Esophagus squamous epithelium (tissue), 5 donors: ENCODE data around the gene NTN3. TPM values are rescaled to one million over a fixed set of nuclear protein-coding genes. Genes with fewer than 3 reads are reported as not detected.

Experiments
- DNase-seq: peaks from one replicate; lab custom pipeline; 2025; lab: John Stamatoyannopoulos, UW
- H3K27ac ChIP-seq, 4 donors: fragments of 200-600 bp; sonication (generic); one replicate each; pipeline ENCODE4 v1.5.1; 2016 to 2019; ENCODE audit warnings: mild to moderate bottlenecking in 1 of 4
- H3K27me3 ChIP-seq, 4 donors: fragments of 200-600 bp; sonication (generic); 1 replicate in 3 of 4; 2 replicates in 1 of 4; pipeline versions ENCODE4 v1.5.1 to v1.6.0; 2017 to 2021; ENCODE audit warnings: antibody characterized with exemption in 1 of 4
- H3K36me3 ChIP-seq, 3 donors: fragments of 200-600 bp; sonication (generic); one replicate each; pipeline ENCODE4 v1.5.1; 2016 to 2019
- H3K4me1 ChIP-seq, 3 donors: fragments of 200-600 bp; sonication (generic); one replicate each; pipeline ENCODE4 v1.5.1; 2017 to 2019
- H3K4me3 ChIP-seq, 4 donors: fragments of 200-600 bp; sonication (generic); 1 replicate in 3 of 4; 2 replicates in 1 of 4; pipeline ENCODE4 v1.5.1; 2016 to 2019; ENCODE audit warnings: mild to moderate bottlenecking in 2 of 4, moderate library complexity in 1 of 4
- H3K9me3 ChIP-seq, 3 donors: fragments of 200-600 bp; sonication (generic); one replicate each; pipeline ENCODE4 v1.5.1; 2016 to 2019
- POLR2A ChIP-seq, 4 donors: fragments of 450-650 bp; IDR thresholded peaks; one replicate each; pipeline ENCODE4 v1.6.1; 2017; ENCODE audit warnings: antibody characterized with exemption in 4 of 4, mild to moderate bottlenecking in 4 of 4, moderate library complexity in 3 of 4
- WGBS, 2 donors: methylation state at CpG; one replicate each; pipeline ENCODE4 v1.1.5; 2018; 5-methylcytosine and 5-hydroxymethylcytosine counted together
- intact Hi-C: fragments of 100-400 bp; cut with DNase I; formaldehyde crosslinking; loops from one replicate; pipeline ENCODE4 v1.15.0; 2022
- total RNA-seq, 4 donors: library from RNA; depleted of rRNA; stranded (reverse); fragments of >200 nt; gene quantifications; one replicate each; pipeline ENCODE4 v1.1.0, GENCODE V29; 2016
- TF ChIP-seq, protein P1 (sequence below), 6 experiments: fragments of 450-650 bp in 4 of 6; fragments of 200-600 bp in 2 of 6; sonication (generic) in 2 of 6; IDR thresholded peaks; one replicate each; pipeline ENCODE4 v1.5.1; 2016 to 2019; ENCODE audit warnings: antibody characterized with exemption in 6 of 6, mild to moderate bottlenecking in 4 of 6, moderate library complexity in 4 of 6
- donor health status: DM: yes; HTN: yes; CAD: no.

Gene NTN3
- total RNA-seq, 4 donors from 2014 or later: 0.38 TPM; not detected in 3

DNA sequence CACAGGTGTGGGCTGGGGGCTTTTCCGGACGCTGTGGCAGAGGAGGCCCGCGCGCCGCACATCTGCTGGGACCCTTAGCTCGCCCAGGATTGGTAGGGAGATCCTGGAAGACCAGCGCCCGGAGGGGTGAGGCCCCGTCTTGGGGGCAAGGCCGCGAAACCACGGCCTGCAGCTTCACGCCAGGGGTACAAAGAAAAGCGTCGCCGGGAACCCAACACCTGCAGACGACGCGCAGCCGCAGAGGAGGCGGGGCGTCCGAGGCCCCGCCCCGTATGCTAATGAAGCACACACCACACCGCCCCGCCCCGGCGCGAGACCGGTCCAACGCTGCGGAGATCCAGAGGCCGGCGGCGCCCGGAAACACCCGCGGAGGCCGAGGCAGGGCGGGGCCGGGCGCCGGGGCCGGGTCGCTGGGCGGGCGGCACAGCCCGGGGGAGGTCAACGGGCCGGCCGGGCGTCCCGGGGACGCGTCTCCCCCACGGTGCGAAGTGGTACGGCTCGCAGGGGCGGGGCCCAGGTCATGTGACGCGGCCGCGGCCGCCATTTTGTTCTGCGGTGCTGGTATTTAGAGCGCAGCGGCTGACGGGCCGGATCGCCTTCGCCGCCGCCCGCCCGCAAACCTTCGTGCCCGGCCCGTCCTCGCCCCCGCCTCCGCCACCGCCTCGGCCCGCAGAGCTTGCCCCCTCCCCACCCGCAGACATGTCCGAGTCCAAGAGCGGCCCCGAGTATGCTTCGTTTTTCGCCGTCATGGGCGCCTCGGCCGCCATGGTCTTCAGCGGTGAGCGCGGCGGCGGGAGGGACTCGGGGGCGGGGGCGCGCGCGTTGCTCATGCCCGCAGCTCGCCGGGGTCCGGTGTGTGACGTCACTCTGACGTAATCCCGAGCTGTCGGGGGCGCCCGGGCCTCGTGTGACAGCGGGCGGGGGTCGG lies 42.6 kb downstream of the NTN3 start, which contains the start of gene ATP6V0C:
TSS of gene ATP6V0C (plus strand) at position 548 of the 928 bp plus-strand sequence. CDS start at position 700, 152 bp downstream.
- Histone ChIP-seq H3K36me3 (peaks cover 0 to 11% (median 0%) of the 10 kb centered on the region in 3 donors), H3K27ac (peak within 1 kb of the TSS; percentile 97 to 100 (median 98)), H3K27me3 (no peaks in the 10 kb centered on the region), H3K4me3 (peak within 1 kb of the TSS; percentile 89 to 94 (median 91)), H3K4me1 (peaks cover 46 to 65% (median 48%) of the 10 kb centered on the region in 3 donors), H3K9me3 (no peaks in the 10 kb centered on the region)
- peak in 3 of 4 donors; percentile 68 to 95 (median 90) for TF ChIP-seq POLR2A (IDR thresholded peaks at IDR 0.05)
- TF ChIP-seq, protein P1, sequence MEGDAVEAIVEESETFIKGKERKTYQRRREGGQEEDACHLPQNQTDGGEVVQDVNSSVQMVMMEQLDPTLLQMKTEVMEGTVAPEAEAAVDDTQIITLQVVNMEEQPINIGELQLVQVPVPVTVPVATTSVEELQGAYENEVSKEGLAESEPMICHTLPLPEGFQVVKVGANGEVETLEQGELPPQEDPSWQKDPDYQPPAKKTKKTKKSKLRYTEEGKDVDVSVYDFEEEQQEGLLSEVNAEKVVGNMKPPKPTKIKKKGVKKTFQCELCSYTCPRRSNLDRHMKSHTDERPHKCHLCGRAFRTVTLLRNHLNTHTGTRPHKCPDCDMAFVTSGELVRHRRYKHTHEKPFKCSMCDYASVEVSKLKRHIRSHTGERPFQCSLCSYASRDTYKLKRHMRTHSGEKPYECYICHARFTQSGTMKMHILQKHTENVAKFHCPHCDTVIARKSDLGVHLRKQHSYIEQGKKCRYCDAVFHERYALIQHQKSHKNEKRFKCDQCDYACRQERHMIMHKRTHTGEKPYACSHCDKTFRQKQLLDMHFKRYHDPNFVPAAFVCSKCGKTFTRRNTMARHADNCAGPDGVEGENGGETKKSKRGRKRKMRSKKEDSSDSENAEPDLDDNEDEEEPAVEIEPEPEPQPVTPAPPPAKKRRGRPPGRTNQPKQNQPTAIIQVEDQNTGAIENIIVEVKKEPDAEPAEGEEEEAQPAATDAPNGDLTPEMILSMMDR (IDR thresholded peaks at IDR 0.05): peak in 1 of 6 experiments; percentile 13
- peak; percentile 77 for DNase-seq
- WGBS, 2 donors: 0% methylated on average over 15 to 19 of the region's 122 CpGs
- intact Hi-C loops: no loop called here

DNA sequence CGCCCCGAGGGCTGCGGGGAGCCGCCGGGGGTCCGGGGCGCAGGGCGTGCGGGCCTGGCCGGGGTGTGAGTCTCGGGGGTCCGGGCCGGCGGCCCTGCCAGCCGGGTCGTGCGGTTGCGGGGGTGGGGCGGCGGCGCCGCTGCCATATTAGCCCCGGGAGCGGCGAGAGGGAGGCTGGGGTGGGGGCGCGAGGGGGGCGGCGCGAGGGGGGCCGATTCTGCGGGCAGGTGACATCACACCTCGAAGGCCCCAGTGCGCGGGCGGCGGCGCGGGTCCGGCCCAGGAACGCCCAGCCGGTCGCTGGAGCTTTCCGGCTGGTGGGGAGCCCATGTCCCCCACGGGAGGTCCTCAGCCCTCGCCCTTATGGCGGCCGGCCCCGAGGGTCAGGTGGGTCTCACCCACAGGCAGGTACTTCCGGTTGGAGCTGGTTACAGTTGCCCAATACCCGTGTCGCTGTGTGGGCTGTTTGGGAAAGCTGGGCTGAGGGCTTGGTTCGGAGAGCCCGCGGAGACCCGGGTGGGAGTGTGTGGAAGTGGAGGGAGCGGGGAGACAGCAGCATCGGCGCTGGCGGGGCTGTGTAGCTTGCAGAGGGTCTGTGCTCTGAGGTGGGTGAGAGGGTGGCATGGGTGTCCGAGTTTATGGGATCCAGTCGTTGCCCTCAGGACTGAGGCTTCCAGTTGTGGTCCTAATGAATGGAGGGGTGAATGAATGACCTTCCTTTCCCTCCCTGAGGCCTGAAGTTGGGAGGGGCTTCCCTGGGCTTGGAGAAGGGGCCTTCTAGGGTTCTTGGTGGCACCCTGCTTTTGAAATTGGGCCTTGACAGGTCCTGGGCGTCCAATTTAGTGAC lies 43.5 kb downstream of the NTN3 start:
- no peak for DNase-seq

DNA sequence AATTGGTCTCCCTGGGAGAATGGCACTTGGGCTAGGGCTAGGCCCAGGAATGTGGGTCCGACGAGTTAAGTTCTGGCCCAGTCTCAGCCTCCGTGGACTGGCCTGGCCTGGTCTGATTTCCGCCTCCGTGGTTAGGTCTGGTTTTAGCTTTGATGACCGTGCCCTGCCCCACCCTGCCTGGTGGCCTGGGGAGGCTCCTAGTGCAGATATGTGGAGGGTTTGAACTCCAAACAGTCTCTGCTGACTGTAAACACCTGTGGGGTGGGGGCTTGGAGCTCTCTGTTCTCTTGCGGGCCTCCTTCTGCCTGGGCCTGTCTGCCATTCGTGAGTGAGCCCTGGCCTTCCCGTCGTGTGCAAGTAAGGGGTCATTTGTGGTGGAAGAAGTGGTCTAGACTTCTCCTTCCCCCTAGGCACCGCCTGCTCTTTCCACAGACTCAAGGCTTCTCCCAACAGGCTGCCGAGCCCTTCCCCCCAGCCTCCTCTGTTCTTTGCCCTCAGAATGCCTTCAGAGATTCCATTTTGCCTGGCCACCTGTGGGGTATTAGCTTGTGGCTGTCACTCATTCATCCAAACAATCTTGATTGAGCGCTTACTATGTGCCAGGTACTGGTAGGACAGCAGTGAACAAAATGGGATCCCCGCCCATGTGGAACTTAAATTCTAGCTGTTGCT lies 44.2 kb downstream of the NTN3 start:
- DNase-seq: no peak
- TF ChIP-seq POLR2A (IDR thresholded peaks at IDR 0.05): peak in 1 of 4 donors; percentile 23
- TF ChIP-seq, protein P1 (IDR thresholded peaks at IDR 0.05): no peak
- no peaks in the 10 kb centered on the region for H3K9me3 ChIP-seq
- no peaks in the 10 kb centered on the region for H3K27me3 ChIP-seq
- H3K4me1 ChIP-seq: peaks cover 60 to 80% (median 60%) of the 10 kb centered on the region in 3 donors
- H3K36me3 ChIP-seq: peaks cover 0 to 23% (median 7%) of the 10 kb centered on the region in 3 donors
- peak overlapping the region; percentile 89 to 94 (median 91) for H3K4me3 ChIP-seq
- 16 to 26% methylated on average over 8 of the region's 14 CpGs for WGBS, 2 donors
- H3K27ac ChIP-seq: peak overlapping the region; percentile 97 to 100 (median 98)
- intact Hi-C loops: no loop called here

More for the DNA sequence above, 43.5 kb downstream of the NTN3 start:
- no peaks in the 10 kb centered on the region for H3K9me3 ChIP-seq
- 0 to 2% methylated on average over 1 to 9 of the region's 63 CpGs for WGBS, 2 donors
- no peaks in the 10 kb centered on the region for H3K27me3 ChIP-seq
- peaks cover 55 to 74% (median 57%) of the 10 kb centered on the region in 3 donors for H3K4me1 ChIP-seq
- peaks cover 0 to 20% (median 5%) of the 10 kb centered on the region in 3 donors for H3K36me3 ChIP-seq
- intact Hi-C loops: no loop called here
- peak overlapping the region; percentile 89 to 94 (median 91) for H3K4me3 ChIP-seq
- TF ChIP-seq POLR2A (IDR thresholded peaks at IDR 0.05): no peak
- TF ChIP-seq, protein P1 (IDR thresholded peaks at IDR 0.05): no peak
- peak overlapping the region; percentile 97 to 100 (median 98) for H3K27ac ChIP-seq

DNA sequence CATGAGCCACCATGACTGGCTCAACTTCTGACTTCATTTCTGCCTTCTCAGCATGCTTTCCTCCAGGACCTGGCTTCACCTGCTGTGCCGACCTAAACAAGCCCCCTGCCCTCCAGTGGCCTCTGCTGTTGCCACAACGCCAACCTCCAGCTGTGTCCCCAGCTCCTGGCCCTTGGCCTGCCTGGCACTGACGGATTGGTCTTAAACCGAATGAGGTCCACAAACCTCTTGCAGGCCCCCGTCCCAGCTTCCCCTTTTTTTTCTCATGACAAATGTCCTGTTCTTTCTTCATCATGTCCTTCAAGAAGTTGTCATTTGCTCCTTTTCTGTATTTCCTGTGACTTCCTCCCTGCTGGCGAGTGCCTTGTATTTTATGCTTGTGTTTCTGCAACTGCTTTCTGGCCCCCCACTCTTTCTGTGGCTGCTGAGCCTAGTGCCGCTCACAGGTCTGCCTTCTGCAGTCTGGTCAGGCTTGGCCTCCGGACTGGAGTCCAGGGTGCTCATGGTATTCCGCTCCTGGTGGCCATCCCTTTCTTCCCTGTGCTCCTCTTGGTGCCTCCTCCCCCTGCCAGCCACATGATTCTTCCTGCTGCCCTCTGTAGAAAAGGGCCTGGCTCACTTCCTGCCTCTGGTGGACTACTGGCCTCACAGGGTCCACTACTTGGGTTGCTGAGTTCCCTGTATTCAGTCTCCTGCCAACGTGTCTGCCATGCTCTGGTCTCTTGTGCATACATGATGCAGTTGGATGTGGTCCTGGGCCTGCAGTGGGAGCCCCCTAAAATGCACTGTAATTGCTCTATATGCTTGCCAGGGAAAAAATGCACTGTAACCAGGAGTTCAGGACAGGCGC lies 45.5 kb downstream of the NTN3 start:
- Histone ChIP-seq H3K36me3 (peaks cover 0 to 23% (median 7%) of the 10 kb centered on the region in 3 donors), H3K4me3 (peak overlapping the region in 3 of 4 donors; percentile 89 to 94 (median 92)), H3K4me1 (peaks cover 65 to 84% (median 69%) of the 10 kb centered on the region in 3 donors), H3K27ac (peak overlapping the region; percentile 93 to 100 (median 98)), H3K9me3 (no peaks in the 10 kb centered on the region), H3K27me3 (no peaks in the 10 kb centered on the region)
- intact Hi-C loops: no loop called here
- WGBS, 2 donors: 52 to 62% methylated on average over 10 of the region's 11 CpGs
- peak in 1 of 4 donors; percentile 6 for TF ChIP-seq POLR2A (IDR thresholded peaks at IDR 0.05)
- TF ChIP-seq, protein P1 (IDR thresholded peaks at IDR 0.05): no peak
- DNase-seq: no peak
